Neuronal stem cell (in vitro differentiated cells): ENCODE results near the gene UBTFL1. TPM values are rescaled to one million over a fixed set of nuclear protein-coding genes. Genes with fewer than 3 reads are reported as not detected.

Source experiments
- small RNA-seq: library from polyadenylated mRNA; stranded (forward); fragments of <200 nt; extraction: miRNeasy Mini kit (QIAGEN cat#:217004); gene quantifications from one replicate; pipeline ENCODE3, GENCODE V24; 2013; ENCODE audit not compliant: insufficient read depth

UBTFL1 gene

Small RNA genes lying within 50 kb of the gene (small RNA-seq; reads per million reads assigned to genes)
- gene AP000827.1 (not detected), gene RF00275 (not detected)
